Ishikawa (cell line): ENCODE data around the gene OR10G7.

Experiments
- CEBPB ChIP-seq: IDR thresholded peaks from 2 replicates; pipeline ENCODE4 v1.6.1; 2012
- CREB1 ChIP-seq: IDR thresholded peaks from 2 replicates; pipeline ENCODE4 v1.6.1; 2012; ENCODE audit warnings: low read depth
- EGR1 ChIP-seq: IDR thresholded peaks from 2 replicates; pipeline ENCODE4 v1.6.1; 2012
- EP300 ChIP-seq: IDR thresholded peaks from 2 replicates; pipeline ENCODE4 v1.6.1; 2012; ENCODE audit warnings: borderline replicate concordance
- FOXM1 ChIP-seq: IDR thresholded peaks from 2 replicates; pipeline ENCODE4 v1.6.1; 2012; ENCODE audit warnings: low read depth, borderline replicate concordance
- NFIC ChIP-seq: IDR thresholded peaks from 2 replicates; pipeline ENCODE4 v1.6.1; 2012
- RAD21 ChIP-seq: IDR thresholded peaks from 2 replicates; pipeline ENCODE4 v1.6.1; 2012; ENCODE audit warnings: low read depth
- TAF1 ChIP-seq: IDR thresholded peaks from 2 replicates; pipeline ENCODE4 v1.6.1; 2012; ENCODE audit warnings: low read depth, mild to moderate bottlenecking
- TCF12 ChIP-seq: IDR thresholded peaks from 2 replicates; pipeline ENCODE4 v1.6.1; 2012; ENCODE audit warnings: low read depth
- TEAD4 ChIP-seq: IDR thresholded peaks from 2 replicates; pipeline ENCODE4 v1.6.1; 2012
- YY1 ChIP-seq: IDR thresholded peaks from 2 replicates; pipeline ENCODE4 v1.6.1; 2012; ENCODE audit warnings: low read depth
- ZBTB7A ChIP-seq: IDR thresholded peaks from 2 replicates; pipeline ENCODE4 v1.6.1; 2012; ENCODE audit warnings: low read depth
- TF ChIP-seq, protein P1 (sequence below): IDR thresholded peaks from 2 replicates; pipeline ENCODE4 v1.6.1; 2012; ENCODE audit warnings: low read depth, mild to moderate bottlenecking
- TF ChIP-seq, protein P2 (sequence below): IDR thresholded peaks from 2 replicates; pipeline ENCODE4 v1.6.1; 2012
- TF ChIP-seq, protein P3 (sequence below): IDR thresholded peaks from 2 replicates; pipeline ENCODE4 v1.6.1; 2012

The OR10G7 gene

DNA sequence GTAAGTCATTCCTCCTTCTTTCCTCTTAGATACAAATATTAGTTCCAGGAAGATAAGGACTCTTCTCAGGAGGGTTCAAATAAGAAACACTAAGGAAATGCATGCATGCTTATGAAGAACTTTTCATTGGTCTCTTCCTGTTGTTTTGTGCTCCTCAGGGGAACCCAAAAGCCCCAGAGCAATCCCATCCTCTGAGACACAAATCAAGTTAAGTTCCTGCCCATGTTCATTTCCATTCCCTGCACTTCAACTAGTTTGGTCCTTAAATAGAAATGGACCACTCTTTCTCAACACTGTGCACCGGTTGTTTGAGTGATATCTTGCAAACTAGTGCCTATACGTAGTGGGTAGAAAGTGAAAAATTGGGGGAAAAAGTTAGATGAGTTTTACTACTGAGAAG is 28.4 kb downstream of the OR10G7 start, which contains the start of gene OR10G4:
Gene OR10G4 (plus strand): TSS at position 301 of the 400 bp plus-strand sequence. CDS start 2,578 bp downstream, outside the sequence.
- TF ChIP-seq, protein P1, sequence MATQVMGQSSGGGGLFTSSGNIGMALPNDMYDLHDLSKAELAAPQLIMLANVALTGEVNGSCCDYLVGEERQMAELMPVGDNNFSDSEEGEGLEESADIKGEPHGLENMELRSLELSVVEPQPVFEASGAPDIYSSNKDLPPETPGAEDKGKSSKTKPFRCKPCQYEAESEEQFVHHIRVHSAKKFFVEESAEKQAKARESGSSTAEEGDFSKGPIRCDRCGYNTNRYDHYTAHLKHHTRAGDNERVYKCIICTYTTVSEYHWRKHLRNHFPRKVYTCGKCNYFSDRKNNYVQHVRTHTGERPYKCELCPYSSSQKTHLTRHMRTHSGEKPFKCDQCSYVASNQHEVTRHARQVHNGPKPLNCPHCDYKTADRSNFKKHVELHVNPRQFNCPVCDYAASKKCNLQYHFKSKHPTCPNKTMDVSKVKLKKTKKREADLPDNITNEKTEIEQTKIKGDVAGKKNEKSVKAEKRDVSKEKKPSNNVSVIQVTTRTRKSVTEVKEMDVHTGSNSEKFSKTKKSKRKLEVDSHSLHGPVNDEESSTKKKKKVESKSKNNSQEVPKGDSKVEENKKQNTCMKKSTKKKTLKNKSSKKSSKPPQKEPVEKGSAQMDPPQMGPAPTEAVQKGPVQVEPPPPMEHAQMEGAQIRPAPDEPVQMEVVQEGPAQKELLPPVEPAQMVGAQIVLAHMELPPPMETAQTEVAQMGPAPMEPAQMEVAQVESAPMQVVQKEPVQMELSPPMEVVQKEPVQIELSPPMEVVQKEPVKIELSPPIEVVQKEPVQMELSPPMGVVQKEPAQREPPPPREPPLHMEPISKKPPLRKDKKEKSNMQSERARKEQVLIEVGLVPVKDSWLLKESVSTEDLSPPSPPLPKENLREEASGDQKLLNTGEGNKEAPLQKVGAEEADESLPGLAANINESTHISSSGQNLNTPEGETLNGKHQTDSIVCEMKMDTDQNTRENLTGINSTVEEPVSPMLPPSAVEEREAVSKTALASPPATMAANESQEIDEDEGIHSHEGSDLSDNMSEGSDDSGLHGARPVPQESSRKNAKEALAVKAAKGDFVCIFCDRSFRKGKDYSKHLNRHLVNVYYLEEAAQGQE: no peak
- no peak for TF ChIP-seq TAF1
- no peak for TF ChIP-seq FOXM1
- TF ChIP-seq CEBPB: no peak
- TF ChIP-seq RAD21: no peak
- no peak for TF ChIP-seq CREB1
- no peak for TF ChIP-seq EGR1
- TF ChIP-seq, protein P2, sequence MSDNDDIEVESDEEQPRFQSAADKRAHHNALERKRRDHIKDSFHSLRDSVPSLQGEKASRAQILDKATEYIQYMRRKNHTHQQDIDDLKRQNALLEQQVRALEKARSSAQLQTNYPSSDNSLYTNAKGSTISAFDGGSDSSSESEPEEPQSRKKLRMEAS: no peak
- no peak for TF ChIP-seq NFIC
- TF ChIP-seq TCF12: no peak
- TF ChIP-seq, protein P3, sequence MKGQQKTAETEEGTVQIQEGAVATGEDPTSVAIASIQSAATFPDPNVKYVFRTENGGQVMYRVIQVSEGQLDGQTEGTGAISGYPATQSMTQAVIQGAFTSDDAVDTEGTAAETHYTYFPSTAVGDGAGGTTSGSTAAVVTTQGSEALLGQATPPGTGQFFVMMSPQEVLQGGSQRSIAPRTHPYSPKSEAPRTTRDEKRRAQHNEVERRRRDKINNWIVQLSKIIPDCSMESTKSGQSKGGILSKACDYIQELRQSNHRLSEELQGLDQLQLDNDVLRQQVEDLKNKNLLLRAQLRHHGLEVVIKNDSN: no peak
- TF ChIP-seq TEAD4: no peak
- TF ChIP-seq EP300: no peak
- TF ChIP-seq YY1: no peak
- no peak for TF ChIP-seq ZBTB7A

DNA sequence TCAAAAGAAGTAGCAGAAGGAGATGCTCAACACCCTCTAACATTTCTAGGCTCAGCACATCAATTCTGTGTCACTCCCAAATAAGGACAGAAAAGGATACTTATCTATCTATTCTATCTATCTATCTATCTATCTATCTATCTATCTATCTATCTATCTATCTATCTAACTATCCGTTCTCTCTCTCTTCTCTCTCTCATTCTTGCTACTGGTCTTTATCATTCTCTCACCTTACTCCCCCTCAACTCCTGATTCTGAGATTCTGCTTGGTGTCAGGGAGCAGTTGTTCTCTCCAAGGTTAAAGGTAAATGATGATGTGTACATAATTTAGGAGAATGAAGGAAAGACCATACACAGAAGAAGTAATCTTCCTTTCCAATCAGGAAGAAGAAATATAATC is 46.0 kb downstream of the OR10G7 start, which contains the start of gene OR10G6:
Gene OR10G6 (minus strand): TSS at position 43 of the 400 bp plus-strand sequence. CDS start 0 bp downstream, at position 43.
- TF ChIP-seq FOXM1 (no peak), TAF1 (no peak), YY1 (no peak), EP300 (no peak), TEAD4 (no peak), NFIC (no peak)
- TF ChIP-seq, protein P3: no peak
- TF ChIP-seq, protein P1: no peak
